GM12872 (cell line): ENCODE results near the gene GAP43.

Source experiments
- CTCF ChIP-seq: IDR thresholded peaks from 3 replicates; pipeline ENCODE4 v1.5.1; 2011; ENCODE audit warnings: low read depth, mild to moderate bottlenecking, low read length, moderate library complexity; ENCODE audit not compliant: insufficient read depth

Gene GAP43

GRCh38 chr3:115680803-115681345 is 57.6 kb downstream of the GAP43 start:
- no peak for TF ChIP-seq CTCF

GRCh38 chr3:115681736-115682135 is 58.4 kb downstream of the GAP43 start:
- TF ChIP-seq CTCF: no peak

- no peak for TF ChIP-seq CTCF
Observed at GRCh38 chr3:115683305-115683704, 60.0 kb downstream of the GAP43 start.

- TF ChIP-seq CTCF: no peak
Observed at GRCh38 chr3:115683773-115684172, 60.5 kb downstream of the GAP43 start.

- no peak for TF ChIP-seq CTCF
Observed at GRCh38 chr3:115685097-115685496, 61.8 kb downstream of the GAP43 start.

- TF ChIP-seq CTCF: no peak
Observed at GRCh38 chr3:115687721-115688120, 64.4 kb downstream of the GAP43 start.

- no peak for TF ChIP-seq CTCF
Observed at GRCh38 chr3:115688418-115688817, 65.1 kb downstream of the GAP43 start.
